ENCODE data around the gene SRC.

The SRC gene

DNA sequence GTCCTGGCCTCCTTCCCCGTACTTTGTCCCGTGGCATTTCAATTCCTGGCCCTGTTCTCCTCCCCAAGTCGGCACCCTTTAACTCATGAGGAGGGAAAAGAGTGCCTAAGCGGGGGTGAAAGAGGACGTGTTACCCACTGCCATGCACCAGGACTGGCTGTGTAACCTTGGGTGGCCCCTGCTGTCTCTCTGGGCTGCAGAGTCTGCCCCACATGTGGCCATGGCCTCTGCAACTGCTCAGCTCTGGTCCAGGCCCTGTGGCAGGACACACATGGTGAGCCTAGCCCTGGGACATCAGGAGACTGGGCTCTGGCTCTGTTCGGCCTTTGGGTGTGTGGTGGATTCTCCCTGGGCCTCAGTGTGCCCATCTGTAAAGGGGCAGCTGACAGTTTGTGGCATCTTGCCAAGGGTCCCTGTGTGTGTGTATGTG, 58.5 kb downstream of the SRC start:
- H3K27me3 ChIP-seq (ENCODE audit: low read length), result no peaks in the 10 kb centered on the region
- H3K9me3 ChIP-seq (ENCODE audit: insufficient read depth, low read length), result no peaks in the 10 kb centered on the region
- no peak overlapping the region for H2AFZ ChIP-seq (ENCODE audit: low read depth, low read length, severe bottlenecking)
- no peaks in the 10 kb centered on the region for H3K9me2 ChIP-seq (replicated peaks; ENCODE audit: insufficient read depth, low read length)
- TF ChIP-seq EZH2phosphoT487 (conservative IDR thresholded peaks at IDR 0.05; ENCODE audit: low read length) (no peak), CTCF (IDR thresholded peaks at IDR 0.05; ENCODE audit: insufficient read depth, low read length, poor library complexity, severe bottlenecking) (no peak)
- H3K36me3 ChIP-seq (ENCODE audit: low read length), result no peaks in the 10 kb centered on the region
- H3K27ac ChIP-seq (ENCODE audit: low read depth, low read length), result no peak overlapping the region
- H3K4me3 ChIP-seq (ENCODE audit: insufficient read depth, low read length, poor library complexity, severe bottlenecking), result no peak overlapping the region
- H3K9ac ChIP-seq (ENCODE audit: low read length), result no peak overlapping the region
- H3K4me2 ChIP-seq (ENCODE audit: low read depth, low read length, poor library complexity, severe bottlenecking), result no peak overlapping the region
- no peaks in the 10 kb centered on the region for H4K20me1 ChIP-seq (ENCODE audit: low read depth, low read length)
- H3K79me2 ChIP-seq (ENCODE audit: insufficient read depth, low read length), result no peaks in the 10 kb centered on the region
- no peaks in the 10 kb centered on the region for H3F3A ChIP-seq (ENCODE audit: insufficient read depth)

DNA sequence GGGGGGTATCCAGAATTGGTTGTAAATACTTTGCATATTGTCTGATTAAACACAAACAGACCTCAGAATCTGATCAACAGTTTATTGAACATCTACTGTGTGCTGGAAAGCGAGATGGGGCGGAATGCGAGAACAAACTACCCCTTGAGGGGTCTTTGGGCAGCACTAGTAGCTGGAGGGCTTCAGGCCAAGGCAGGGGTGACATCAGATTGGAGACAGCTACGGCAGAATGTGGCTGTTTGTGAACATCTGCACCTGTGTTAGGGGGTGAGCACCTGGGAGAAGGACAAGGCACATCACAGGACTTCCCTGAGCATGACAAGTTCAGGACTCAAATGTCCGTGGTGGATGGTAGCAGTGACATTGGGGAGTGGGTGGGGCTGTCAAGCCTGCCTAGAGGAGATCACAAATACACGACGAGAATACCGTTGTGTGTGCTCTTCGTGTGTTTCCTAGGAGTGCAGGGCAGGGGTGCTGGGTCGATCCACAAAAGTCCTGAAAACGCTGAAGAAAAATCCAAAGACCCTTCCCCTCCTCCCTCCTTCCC, 59.5 kb downstream of the SRC start:
- Histone ChIP-seq H2AFZ (ENCODE audit: low read depth, low read length, severe bottlenecking) (no peak overlapping the region), H3K9me2 (replicated peaks; ENCODE audit: insufficient read depth, low read length) (no peaks in the 10 kb centered on the region), H4K20me1 (ENCODE audit: low read depth, low read length) (no peaks in the 10 kb centered on the region), H3K36me3 (ENCODE audit: low read length) (no peaks in the 10 kb centered on the region), H3K9me3 (ENCODE audit: insufficient read depth, low read length) (no peaks in the 10 kb centered on the region), H3K9ac (ENCODE audit: low read length) (no peak overlapping the region), H3K27ac (ENCODE audit: low read depth, low read length) (no peak overlapping the region), H3K27me3 (ENCODE audit: low read length) (no peaks in the 10 kb centered on the region), H3K4me2 (ENCODE audit: low read depth, low read length, poor library complexity, severe bottlenecking) (no peak overlapping the region), H3K4me3 (ENCODE audit: insufficient read depth, low read length, poor library complexity, severe bottlenecking) (no peak overlapping the region), H3K79me2 (ENCODE audit: insufficient read depth, low read length) (no peaks in the 10 kb centered on the region), H3F3A (ENCODE audit: insufficient read depth) (no peaks in the 10 kb centered on the region)
- TF ChIP-seq CTCF (IDR thresholded peaks at IDR 0.05; ENCODE audit: insufficient read depth, low read length, poor library complexity, severe bottlenecking), result no peak
- TF ChIP-seq EZH2phosphoT487 (conservative IDR thresholded peaks at IDR 0.05; ENCODE audit: low read length), result no peak

DNA sequence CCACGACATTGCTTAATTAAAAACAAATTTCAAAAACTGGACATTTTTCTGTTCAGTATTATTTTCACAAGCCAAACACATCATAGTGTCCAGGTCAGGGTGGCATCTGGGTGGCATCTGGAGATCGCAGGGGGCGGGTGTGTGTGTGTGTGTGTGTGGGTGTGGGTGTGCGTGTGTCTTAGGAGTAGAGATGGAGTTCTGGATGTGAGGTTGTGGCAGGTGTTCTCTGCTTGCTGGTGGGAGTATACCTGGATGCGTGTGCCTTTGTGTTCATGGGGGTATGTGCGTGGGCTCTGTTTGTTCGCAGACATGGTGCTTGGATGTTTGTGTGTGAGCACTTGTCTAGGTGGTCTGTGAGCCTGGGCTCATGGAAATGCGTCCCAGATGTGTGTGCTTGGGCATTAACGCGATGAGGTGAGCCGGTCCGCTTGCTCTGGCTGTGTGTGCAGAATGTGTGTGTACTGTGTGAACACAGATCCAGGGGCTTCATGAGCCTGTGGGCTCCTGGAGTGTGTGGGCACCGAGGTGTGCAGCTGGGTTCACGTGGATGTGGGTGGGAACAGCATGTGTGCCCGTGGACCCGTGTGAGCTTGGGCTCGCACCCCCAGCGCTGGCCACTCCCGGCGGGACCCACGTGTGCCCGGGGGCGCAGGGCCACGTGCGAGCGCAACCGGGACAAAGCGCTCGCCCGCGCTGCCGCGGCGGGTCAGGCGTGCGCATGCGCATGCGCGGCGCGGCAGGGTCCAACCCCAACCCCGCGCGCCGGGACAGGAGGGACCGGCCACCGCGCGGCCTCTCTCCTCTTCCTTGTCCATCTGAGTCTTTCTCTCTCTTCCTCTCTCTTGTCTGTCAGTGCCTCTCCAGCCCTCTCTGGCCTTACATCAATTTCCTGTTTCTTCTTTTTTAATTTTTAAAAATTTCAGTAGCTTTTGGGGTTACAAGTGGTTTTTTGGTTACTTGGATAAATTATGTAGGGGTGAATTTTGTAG, 60.4 kb downstream of the SRC start:
- no peaks in the 10 kb centered on the region for H3F3A ChIP-seq (ENCODE audit: insufficient read depth)
- H3K36me3 ChIP-seq (ENCODE audit: low read length), result no peaks in the 10 kb centered on the region
- no peak overlapping the region for H3K27ac ChIP-seq (ENCODE audit: low read depth, low read length)
- H3K4me2 ChIP-seq (ENCODE audit: low read depth, low read length, poor library complexity, severe bottlenecking), result peak overlapping the region; percentile 54
- no peaks in the 10 kb centered on the region for H3K9me3 ChIP-seq (ENCODE audit: insufficient read depth, low read length)
- no peak overlapping the region for H3K4me3 ChIP-seq (ENCODE audit: insufficient read depth, low read length, poor library complexity, severe bottlenecking)
- no peaks in the 10 kb centered on the region for H3K27me3 ChIP-seq (ENCODE audit: low read length)
- TF ChIP-seq CTCF (IDR thresholded peaks at IDR 0.05; ENCODE audit: insufficient read depth, low read length, poor library complexity, severe bottlenecking), result no peak
- TF ChIP-seq EZH2phosphoT487 (conservative IDR thresholded peaks at IDR 0.05; ENCODE audit: low read length), result no peak
- H3K9me2 ChIP-seq (replicated peaks; ENCODE audit: insufficient read depth, low read length), result no peaks in the 10 kb centered on the region
- H4K20me1 ChIP-seq (ENCODE audit: low read depth, low read length), result no peaks in the 10 kb centered on the region
- H3K9ac ChIP-seq (ENCODE audit: low read length), result 0 out of 2 replicates have a peak overlapping the region, but pooled peaks have one; percentile 15
- H2AFZ ChIP-seq (ENCODE audit: low read depth, low read length, severe bottlenecking), result peak overlapping the region; percentile 33
- H3K79me2 ChIP-seq (ENCODE audit: insufficient read depth, low read length), result no peaks in the 10 kb centered on the region

Measured in SU-DHL-6 (cell line).